Endodermal cell (in vitro differentiated cells): ENCODE data around the gene C6orf52. TPM values are rescaled to one million over a fixed set of nuclear protein-coding genes. Genes with fewer than 3 reads are reported as not detected.
"Not testable (repeated sequence)": the region's sequence is repeated elsewhere in the genome, so short reads cannot be mapped to it uniquely, and the experiment has no call there.

Experiments
- DNase-seq: peaks from one replicate; pipeline ENCODE4 v3.0.0-alpha.2; 2017
- H3K27ac ChIP-seq: 2 replicates; pipeline ENCODE4 v1.5.1; 2013; ENCODE audit warnings: mild to moderate bottlenecking, low read depth, low read length, moderate library complexity
- H3K27me3 ChIP-seq: 2 replicates; pipeline ENCODE4 v1.6.1; 2013; ENCODE audit warnings: mild to moderate bottlenecking, low read length, moderate library complexity; ENCODE audit not compliant: insufficient read depth, control insufficient read depth, poor library complexity, severe bottlenecking
- H3K36me3 ChIP-seq: 2 replicates; pipeline ENCODE4 v1.7.0; 2013; ENCODE audit warnings: mild to moderate bottlenecking, low read length, moderate library complexity; ENCODE audit not compliant: control insufficient read depth, insufficient read depth
- H3K4me1 ChIP-seq: one replicate; pipeline ENCODE4 v1.7.0; 2013; ENCODE audit warnings: low read length; ENCODE audit not compliant: control insufficient read depth, insufficient read depth
- H3K4me3 ChIP-seq: 2 replicates; pipeline ENCODE4 v1.5.1; 2013; ENCODE audit warnings: mild to moderate bottlenecking, low read length, moderate library complexity
- H3K9ac ChIP-seq: 2 replicates; pipeline ENCODE4 v1.6.1; 2013; ENCODE audit warnings: mild to moderate bottlenecking, low read length, moderate library complexity; ENCODE audit not compliant: poor library complexity, severe bottlenecking; ENCODE audit errors: extremely low read depth
- H3K9me3 ChIP-seq: 2 replicates; pipeline ENCODE4 v1.6.1; 2013; ENCODE audit warnings: mild to moderate bottlenecking, low read length, moderate library complexity; ENCODE audit not compliant: control insufficient read depth
- H3K27ac Mint-ChIP-seq: 2 replicates; pipeline ENCODE4 v1.8.0; 2020; ENCODE audit warnings: mixed read lengths
- H3K27me3 Mint-ChIP-seq: 2 replicates; pipeline ENCODE4 v1.8.0; 2021; ENCODE audit warnings: mild to moderate bottlenecking, mixed read lengths; ENCODE audit not compliant: insufficient read depth
- H3K36me3 Mint-ChIP-seq: 2 replicates; pipeline ENCODE4 v1.8.0; 2020; ENCODE audit warnings: low read depth, mixed read lengths
- H3K4me1 Mint-ChIP-seq: 2 replicates; pipeline ENCODE4 v1.8.0; 2020; ENCODE audit warnings: mixed read lengths
- H3K4me3 Mint-ChIP-seq: 2 replicates; pipeline ENCODE4 v1.8.0; 2020; ENCODE audit warnings: mild to moderate bottlenecking, moderate library complexity, mixed read lengths
- H3K9me3 Mint-ChIP-seq: 2 replicates; pipeline ENCODE4 v1.8.0; 2020; ENCODE audit warnings: mild to moderate bottlenecking, mixed read lengths
- WGBS, 2 experiments: methylation state at CpG; one replicate each; pipeline versions ENCODE4 v1.1.5 to v1.1.7; 2013; ENCODE audit warnings: missing lambda C conversion rate in 2 of 2, mixed read lengths in 1 of 2; ENCODE audit not compliant: insufficient coverage in 1 of 2, insufficient read length in 1 of 2; 5-methylcytosine and 5-hydroxymethylcytosine counted together
- total RNA-seq, 2 donors: library from RNA; stranded (reverse); fragmentation: NEBNext Ultra II Directional in 1 of 2; extraction: Animal tissue kit (Norgen Biotek cat#: 25700) in 1 of 2; gene quantifications; 2 replicates in 1 of 2; 3 replicates in 1 of 2; pipeline ENCODE4 v1.2.1, GENCODE V29; 2021
- TF ChIP-seq, protein P1 (sequence below): fragments of 200-600 bp; sonication (generic); conservative IDR thresholded peaks from 2 replicates; pipeline ENCODE4 v1.5.0; 2021; ENCODE audit warnings: antibody characterized with exemption, mild to moderate bottlenecking

C6orf52 gene
- total RNA-seq, 2 donors from 2014 or later = 1.7 to 1.9 TPM

DNA sequence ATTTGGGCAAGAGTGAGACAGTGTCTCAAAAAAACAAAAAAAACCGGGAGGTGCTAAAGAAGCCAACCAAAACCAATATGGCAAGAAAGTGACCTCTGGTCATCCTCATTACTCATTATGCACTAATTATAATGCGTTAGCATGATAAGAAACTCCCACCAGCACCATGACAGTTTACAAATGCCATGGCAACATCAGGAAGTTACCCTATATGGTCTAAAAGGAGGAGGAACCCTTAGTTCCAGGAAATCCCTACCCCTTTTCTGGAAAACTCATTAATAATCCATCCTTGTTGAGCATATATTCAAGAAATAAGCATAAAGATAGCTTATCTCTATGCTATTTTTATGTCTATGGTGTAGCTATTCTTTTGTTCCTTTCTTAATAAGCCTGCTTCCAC, 31.7 kb downstream of the C6orf52 start:
- Mint-ChIP-seq H3K4me1 (no peaks in the 10 kb centered on the region), H3K27ac (no peak overlapping the region), H3K9me3 (peaks cover 5% of the 10 kb centered on the region), H3K27me3 (peaks cover 19% of the 10 kb centered on the region), H3K36me3 (peaks cover 6% of the 10 kb centered on the region), H3K4me3 (no peak overlapping the region)
- no peaks in the 10 kb centered on the region for H3K36me3 ChIP-seq
- no peak overlapping the region for H3K4me3 ChIP-seq
- H3K4me1 ChIP-seq = no peaks in the 10 kb centered on the region
- TF ChIP-seq, protein P1, sequence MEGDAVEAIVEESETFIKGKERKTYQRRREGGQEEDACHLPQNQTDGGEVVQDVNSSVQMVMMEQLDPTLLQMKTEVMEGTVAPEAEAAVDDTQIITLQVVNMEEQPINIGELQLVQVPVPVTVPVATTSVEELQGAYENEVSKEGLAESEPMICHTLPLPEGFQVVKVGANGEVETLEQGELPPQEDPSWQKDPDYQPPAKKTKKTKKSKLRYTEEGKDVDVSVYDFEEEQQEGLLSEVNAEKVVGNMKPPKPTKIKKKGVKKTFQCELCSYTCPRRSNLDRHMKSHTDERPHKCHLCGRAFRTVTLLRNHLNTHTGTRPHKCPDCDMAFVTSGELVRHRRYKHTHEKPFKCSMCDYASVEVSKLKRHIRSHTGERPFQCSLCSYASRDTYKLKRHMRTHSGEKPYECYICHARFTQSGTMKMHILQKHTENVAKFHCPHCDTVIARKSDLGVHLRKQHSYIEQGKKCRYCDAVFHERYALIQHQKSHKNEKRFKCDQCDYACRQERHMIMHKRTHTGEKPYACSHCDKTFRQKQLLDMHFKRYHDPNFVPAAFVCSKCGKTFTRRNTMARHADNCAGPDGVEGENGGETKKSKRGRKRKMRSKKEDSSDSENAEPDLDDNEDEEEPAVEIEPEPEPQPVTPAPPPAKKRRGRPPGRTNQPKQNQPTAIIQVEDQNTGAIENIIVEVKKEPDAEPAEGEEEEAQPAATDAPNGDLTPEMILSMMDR = no peak
- no peak for DNase-seq
- no peaks in the 10 kb centered on the region for H3K9me3 ChIP-seq
- no peak overlapping the region for H3K27ac ChIP-seq
- H3K27me3 ChIP-seq = no peaks in the 10 kb centered on the region
- no peak overlapping the region for H3K9ac ChIP-seq
- WGBS, 2 experiments = 83 to 90% methylated on average over 1 to 2 of the region's 2 CpGs

DNA sequence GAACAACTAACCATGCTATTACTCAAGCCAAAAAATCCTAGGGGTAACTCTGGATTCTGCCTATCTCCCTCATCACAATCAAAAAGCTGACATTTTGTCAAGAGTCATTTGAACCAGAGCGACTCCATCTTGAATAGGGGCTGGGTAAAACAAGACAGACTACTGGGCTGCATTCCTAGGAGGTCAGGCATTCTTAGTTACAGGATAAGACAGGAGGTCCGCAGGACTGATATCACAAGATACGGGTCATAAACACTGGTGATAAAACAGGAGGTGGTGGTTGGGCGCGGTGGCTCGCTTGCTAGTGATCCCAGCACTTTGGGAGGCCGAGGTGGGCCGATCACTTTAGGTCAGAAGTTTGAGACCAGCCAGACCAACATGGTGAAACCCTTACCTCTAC, 32.2 kb downstream of the C6orf52 start:
- H3K36me3 ChIP-seq = no peaks in the 10 kb centered on the region
- no peak overlapping the region for H3K4me3 ChIP-seq
- peaks cover 5% of the 10 kb centered on the region for H3K9me3 Mint-ChIP-seq
- no peak overlapping the region for H3K9ac ChIP-seq
- TF ChIP-seq, protein P1 = no peak
- 95 to 97% methylated on average over 8 of the region's 8 CpGs for WGBS, 2 experiments
- H3K27ac ChIP-seq = no peak overlapping the region
- H3K4me1 Mint-ChIP-seq = no peaks in the 10 kb centered on the region
- H3K9me3 ChIP-seq = no peaks in the 10 kb centered on the region
- no peaks in the 10 kb centered on the region for H3K27me3 ChIP-seq
- no peak for DNase-seq
- no peak overlapping the region for H3K4me3 Mint-ChIP-seq
- peaks cover 18% of the 10 kb centered on the region for H3K27me3 Mint-ChIP-seq
- no peak overlapping the region for H3K27ac Mint-ChIP-seq
- no peaks in the 10 kb centered on the region for H3K4me1 ChIP-seq
- peaks cover 6% of the 10 kb centered on the region for H3K36me3 Mint-ChIP-seq

GRCh38 chr6:10660431-10661191, 33.8 kb downstream of the C6orf52 start:
- not testable (repeated sequence) for H3K36me3 Mint-ChIP-seq, DNase-seq, H3K4me1 ChIP-seq, H3K9me3 ChIP-seq, H3K27ac Mint-ChIP-seq, H3K9ac ChIP-seq, H3K4me1 Mint-ChIP-seq, H3K36me3 ChIP-seq, H3K9me3 Mint-ChIP-seq, H3K4me3 ChIP-seq, H3K27me3 ChIP-seq, H3K27ac ChIP-seq
- Mint-ChIP-seq H3K27me3 (peaks cover 15% of the 10 kb centered on the region), H3K4me3 (peak overlapping the region; percentile 53)
- WGBS, 2 experiments = 94 to 96% methylated on average over 7 to 11 of the region's 11 CpGs
